GM12801 (cell line): ENCODE measurements around the gene WDR20.

ENCODE experiments used
- TF ChIP-seq, protein P1 (sequence below): IDR thresholded peaks from one replicate; pipeline ENCODE4 v1.5.1; 2011; ENCODE audit warnings: control low read depth; ENCODE audit not compliant: insufficient read length; ENCODE audit errors: extremely low read depth

Gene WDR20

GRCh38 chr14:102225936-102226335 lies 86.2 kb downstream of the WDR20 start:
- TF ChIP-seq, protein P1, sequence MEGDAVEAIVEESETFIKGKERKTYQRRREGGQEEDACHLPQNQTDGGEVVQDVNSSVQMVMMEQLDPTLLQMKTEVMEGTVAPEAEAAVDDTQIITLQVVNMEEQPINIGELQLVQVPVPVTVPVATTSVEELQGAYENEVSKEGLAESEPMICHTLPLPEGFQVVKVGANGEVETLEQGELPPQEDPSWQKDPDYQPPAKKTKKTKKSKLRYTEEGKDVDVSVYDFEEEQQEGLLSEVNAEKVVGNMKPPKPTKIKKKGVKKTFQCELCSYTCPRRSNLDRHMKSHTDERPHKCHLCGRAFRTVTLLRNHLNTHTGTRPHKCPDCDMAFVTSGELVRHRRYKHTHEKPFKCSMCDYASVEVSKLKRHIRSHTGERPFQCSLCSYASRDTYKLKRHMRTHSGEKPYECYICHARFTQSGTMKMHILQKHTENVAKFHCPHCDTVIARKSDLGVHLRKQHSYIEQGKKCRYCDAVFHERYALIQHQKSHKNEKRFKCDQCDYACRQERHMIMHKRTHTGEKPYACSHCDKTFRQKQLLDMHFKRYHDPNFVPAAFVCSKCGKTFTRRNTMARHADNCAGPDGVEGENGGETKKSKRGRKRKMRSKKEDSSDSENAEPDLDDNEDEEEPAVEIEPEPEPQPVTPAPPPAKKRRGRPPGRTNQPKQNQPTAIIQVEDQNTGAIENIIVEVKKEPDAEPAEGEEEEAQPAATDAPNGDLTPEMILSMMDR, result no peak

DNA sequence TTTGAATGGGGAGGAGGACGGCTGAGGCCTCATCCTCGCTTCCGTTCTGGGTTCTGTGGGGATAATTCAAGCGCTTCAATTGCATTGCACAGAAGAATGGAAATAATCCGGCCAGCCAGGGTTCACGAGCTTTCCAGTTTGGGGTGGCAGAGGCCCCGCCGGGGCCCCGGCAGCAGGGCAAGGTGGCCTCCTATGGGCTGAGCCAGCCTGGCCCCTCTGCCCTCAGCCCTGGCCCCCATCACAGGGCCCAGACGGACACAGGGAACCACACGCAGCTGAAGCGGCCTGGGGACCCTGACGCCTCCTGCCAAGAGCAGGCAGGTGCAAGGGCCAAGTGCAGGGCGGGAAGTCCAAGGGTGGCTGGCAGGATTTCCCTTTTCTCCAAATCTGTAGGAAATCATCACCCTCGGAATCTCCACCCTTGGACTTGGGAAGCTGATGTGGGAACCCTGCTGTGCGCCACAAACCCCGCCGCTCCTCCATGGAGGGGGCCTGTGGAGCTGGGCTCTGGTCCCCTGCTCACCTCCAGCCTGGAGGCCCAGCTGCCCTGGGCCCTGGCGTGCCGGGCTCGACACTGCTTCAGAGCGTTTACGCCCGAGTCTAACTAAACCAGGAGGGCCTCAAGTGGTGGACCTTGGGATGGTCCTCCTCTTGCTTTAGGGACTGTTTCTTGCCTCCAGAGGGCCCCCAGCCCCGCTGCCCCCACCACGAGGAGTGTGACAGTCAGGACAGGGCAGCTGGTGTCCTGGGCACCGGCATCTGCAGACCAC lies 86.8 kb downstream of the WDR20 start:
- TF ChIP-seq, protein P1, result no peak

DNA sequence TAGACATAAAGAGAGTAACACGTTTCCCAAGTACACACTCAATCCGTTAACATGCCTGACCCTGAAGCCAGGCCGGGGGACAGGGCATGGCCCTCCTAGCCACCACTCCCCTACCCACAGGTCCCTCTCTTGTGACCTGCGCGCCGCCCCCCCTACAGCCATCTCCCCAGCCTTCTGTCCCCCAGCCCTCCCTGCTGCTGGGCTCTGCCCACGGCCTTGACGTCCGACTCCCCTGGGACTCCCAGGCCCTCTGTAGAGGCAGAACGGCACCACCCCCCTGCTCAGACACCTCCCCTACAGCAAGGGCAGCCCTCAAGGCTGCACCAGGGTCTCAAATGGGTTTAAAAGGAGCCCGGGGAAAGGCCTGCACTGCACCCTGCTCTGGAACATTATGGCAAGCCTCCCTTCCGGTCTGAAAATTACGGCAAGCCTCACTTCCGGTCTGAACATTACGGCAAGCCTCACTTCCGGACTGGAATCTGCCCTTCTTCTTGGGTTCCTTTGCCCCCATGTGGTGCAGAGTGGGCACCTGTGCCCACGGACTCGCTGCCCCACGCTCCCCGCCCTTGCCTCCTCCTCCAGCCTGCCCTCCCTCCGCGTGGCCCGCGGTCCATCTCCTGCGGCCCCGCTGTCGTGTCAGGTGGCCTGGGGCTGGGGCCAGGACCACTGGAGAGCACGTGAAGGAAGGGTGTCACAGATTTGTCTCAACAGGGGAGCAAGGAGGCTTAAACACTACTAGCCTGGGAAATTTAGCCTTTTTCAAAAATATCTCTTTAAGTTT lies 87.7 kb downstream of the WDR20 start:
- TF ChIP-seq, protein P1, result no peak

- TF ChIP-seq, protein P1, result no peak
Measured at GRCh38 chr14:102229071-102229738, 89.5 kb downstream of the WDR20 start.

DNA sequence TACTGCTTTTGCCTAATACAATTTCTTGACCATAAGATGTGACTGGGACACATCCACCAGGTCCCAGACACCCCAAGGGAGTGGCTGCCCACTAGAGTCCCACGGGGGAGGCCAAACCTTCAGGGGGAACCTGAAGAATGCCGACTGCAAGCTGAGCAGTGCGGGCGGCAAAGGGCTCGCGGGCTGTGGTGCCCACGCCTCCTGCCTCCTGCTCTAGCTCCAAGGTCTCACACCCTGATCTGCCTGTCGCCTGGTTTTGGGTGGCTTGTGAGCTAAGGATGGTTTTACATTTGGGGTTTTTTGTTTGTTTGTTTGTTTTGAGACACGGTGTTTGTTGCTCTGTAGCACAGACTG lies 90.0 kb downstream of the WDR20 start:
- TF ChIP-seq, protein P1, result no peak

DNA sequence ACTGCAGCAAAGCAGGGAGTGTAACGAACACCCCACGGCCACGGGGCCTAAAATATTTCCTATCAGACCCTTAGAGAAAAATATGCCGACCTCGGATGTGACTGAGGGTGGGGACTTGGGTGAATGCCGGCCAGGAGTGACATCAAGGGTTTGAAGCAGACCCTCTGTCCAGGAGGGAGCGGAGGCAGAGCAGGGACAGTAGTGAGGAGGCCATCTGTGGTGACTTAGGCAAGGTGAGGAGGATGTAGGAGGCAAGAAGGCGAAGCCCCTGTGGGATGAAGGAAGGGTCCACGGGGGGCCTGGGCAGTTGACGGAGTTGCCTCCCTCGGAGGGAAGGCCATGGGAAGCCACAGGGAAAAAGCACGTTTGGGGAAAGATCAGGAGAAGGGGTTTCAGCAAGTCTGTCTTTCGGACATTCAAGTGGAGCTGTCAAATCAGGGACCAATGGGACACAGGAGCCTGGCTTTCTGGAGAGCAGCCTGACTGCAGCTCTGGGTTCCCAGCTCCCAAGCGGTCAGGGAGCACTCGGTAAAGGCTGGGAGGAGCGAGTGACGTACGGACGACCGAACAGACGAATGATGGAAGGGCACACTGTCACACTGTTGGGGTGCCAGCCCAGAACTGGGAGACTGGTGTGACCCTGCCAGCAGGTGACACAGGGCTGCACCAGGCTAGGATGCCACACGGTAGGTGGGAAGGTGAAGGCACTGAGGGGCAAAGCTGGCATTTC lies 90.9 kb downstream of the WDR20 start:
- TF ChIP-seq, protein P1, result no peak
